LNCAP (cell line): ENCODE data around the gene MCTP1.

Experiments
- CTCF ChIP-seq: fragments of 450-650 bp; IDR thresholded peaks from 2 replicates; pipeline ENCODE4 v1.5.1; 2017; ENCODE audit warnings: mild to moderate bottlenecking

The MCTP1 gene

GRCh38 chr5:94691949-94692348, 592.9 kb downstream of the MCTP1 start:
- no peak for TF ChIP-seq CTCF

GRCh38 chr5:94691291-94691690, 593.6 kb downstream of the MCTP1 start:
- TF ChIP-seq CTCF, result no peak

GRCh38 chr5:94690778-94691177, 594.1 kb downstream of the MCTP1 start:
- TF ChIP-seq CTCF, result no peak

- TF ChIP-seq CTCF, result no peak
These were observed 595.0 kb downstream of the MCTP1 start for GRCh38 chr5:94689908-94690307.

GRCh38 chr5:94682814-94683520, 601.9 kb downstream of the MCTP1 start:
- no peak for TF ChIP-seq CTCF

- TF ChIP-seq CTCF, result no peak
These were observed 608.8 kb downstream of the MCTP1 start for GRCh38 chr5:94675965-94676618.

GRCh38 chr5:94674490-94675382, 610.2 kb downstream of the MCTP1 start:
- no peak for TF ChIP-seq CTCF
